MM.1S (cell line): ENCODE data around the gene NAA10.

Experiments used
- EZH2 ChIP-seq: fragments of 300-600 bp; sonication (generic); optimal IDR thresholded peaks from 2 replicates; pipeline ENCODE3; 2017; ENCODE audit warnings: low read depth, mild to moderate bottlenecking, antibody characterized with exemption, low read length, mixed read lengths
- TF ChIP-seq, protein P1 (sequence below): fragments of 300-600 bp; sonication (generic); IDR thresholded peaks from 2 replicates; pipeline ENCODE4 v1.5.1; 2016; ENCODE audit warnings: antibody characterized with exemption, low read length, mixed read lengths

DNA sequence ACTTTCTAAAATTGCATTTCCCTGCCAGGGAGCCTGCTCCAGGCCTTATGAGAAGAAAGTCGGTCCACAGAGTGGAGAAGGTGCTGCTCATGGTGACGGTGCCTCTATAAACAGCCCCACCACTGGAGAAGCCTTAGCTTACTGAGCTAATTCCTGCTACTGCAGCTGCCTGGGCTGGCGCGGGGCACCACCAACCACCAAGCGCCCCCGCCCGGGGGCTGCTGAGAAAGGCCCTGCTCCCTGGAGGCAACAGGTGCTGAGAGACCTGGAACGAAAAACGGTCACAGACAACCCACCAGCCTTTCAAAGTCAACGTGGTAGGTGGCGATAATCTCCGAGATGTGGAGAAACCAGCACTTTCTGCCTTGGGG, 33.9 kb upstream of the NAA10 start:
- TF ChIP-seq, protein P1, sequence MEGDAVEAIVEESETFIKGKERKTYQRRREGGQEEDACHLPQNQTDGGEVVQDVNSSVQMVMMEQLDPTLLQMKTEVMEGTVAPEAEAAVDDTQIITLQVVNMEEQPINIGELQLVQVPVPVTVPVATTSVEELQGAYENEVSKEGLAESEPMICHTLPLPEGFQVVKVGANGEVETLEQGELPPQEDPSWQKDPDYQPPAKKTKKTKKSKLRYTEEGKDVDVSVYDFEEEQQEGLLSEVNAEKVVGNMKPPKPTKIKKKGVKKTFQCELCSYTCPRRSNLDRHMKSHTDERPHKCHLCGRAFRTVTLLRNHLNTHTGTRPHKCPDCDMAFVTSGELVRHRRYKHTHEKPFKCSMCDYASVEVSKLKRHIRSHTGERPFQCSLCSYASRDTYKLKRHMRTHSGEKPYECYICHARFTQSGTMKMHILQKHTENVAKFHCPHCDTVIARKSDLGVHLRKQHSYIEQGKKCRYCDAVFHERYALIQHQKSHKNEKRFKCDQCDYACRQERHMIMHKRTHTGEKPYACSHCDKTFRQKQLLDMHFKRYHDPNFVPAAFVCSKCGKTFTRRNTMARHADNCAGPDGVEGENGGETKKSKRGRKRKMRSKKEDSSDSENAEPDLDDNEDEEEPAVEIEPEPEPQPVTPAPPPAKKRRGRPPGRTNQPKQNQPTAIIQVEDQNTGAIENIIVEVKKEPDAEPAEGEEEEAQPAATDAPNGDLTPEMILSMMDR, result peak; percentile 39
- no peak for TF ChIP-seq EZH2
